Esophagus squamous epithelium (tissue), 4 donors: ENCODE measurements around the gene ZNF584.

Source experiments
- CTCF ChIP-seq, 6 experiments: fragments of 450-650 bp in 4 of 6; fragments of 200-600 bp in 2 of 6; sonication (generic) in 2 of 6; IDR thresholded peaks; one replicate each; pipeline ENCODE4 v1.5.1; 2016 to 2019; ENCODE audit warnings: antibody characterized with exemption in 6 of 6, mild to moderate bottlenecking in 4 of 6, moderate library complexity in 4 of 6
- POLR2A ChIP-seq, 4 donors: fragments of 450-650 bp; IDR thresholded peaks; one replicate each; pipeline ENCODE4 v1.6.1; 2017; ENCODE audit warnings: antibody characterized with exemption in 4 of 4, mild to moderate bottlenecking in 4 of 4, moderate library complexity in 3 of 4

GRCh38 chr19:58388175-58388526 is 20.3 kb upstream of the ZNF584 start:
- no peak for TF ChIP-seq CTCF (IDR thresholded peaks at IDR 0.05)
- TF ChIP-seq POLR2A (IDR thresholded peaks at IDR 0.05), result no peak
